Activated CD4-positive, alpha-beta T cell treated with anti-CD3 and anti-CD28 coated beads, Interleukin-2, Interleukin-6, amounts not matched to agents 100 ng/mL and 50 ng/mL, durations not matched to agents 16 hours and 8 hours (primary cell): ENCODE measurements around the gene MRPL23.

ENCODE experiments used
- DNase-seq: peaks from one replicate; pipeline ENCODE4 v3.0.0-alpha.2; 2020

Gene MRPL23

DNA sequence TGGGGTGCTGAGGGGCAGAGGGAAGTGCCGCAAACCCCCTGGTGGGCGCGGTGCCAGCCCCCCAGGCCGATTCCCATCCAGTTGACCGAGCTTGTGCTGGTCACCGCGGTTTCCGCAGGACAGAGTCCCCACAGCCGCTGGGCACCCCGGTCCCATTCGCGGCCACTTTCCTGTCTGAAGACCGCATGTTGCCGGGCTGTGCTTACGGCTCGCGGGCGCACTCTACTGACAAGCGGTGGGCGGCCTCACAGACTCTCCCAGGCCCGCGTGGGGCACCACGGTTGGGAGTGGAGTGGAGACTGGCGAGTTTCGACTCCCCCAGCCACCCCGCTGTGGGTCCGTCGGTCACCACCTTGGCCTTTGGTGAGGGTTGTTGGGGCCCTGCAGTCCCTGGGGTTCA, 51.2 kb downstream of the MRPL23 start:
- DNase-seq: no peak

DNA sequence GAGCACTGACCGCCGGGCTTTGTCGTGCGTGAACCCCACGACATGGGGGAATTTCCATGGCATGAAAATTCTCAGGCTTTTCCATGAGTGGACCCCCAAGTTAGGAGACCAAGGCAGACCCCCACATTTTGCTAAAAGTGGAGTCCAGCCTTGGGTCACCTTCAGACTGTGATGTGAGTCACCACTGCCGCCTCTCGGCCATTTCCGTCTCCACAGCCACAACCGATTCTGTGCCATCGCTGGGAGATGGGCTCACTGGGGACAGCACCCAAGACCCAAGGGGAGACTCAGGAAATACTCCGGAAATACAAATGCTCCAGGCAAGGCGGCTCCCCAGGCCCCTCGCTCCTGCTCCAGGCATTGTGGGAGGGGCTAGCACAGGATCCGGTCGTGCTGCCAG, 51.7 kb downstream of the MRPL23 start:
- DNase-seq: no peak

- DNase-seq: no peak
These were observed 55.1 kb downstream of the MRPL23 start for GRCh38 chr11:2002042-2002776.

DNA sequence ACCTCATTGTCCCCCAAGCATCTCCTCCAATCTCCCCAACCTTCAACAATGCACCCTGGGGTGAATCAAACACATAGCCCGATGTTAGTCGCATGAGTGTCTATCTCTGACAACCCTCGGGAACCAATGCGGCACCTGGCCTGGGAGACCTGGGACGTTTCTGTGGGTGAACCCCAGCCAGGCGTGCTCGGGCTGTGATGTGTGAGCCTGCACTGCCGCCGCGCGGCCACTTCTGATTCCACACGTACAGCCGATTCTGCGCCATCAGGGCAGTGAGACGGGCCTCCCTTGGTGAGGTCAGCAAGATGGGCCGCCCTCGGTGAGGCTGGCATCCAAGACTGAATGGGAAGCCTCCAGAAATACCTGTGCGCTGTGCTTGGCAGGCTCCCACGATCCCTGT, 55.7 kb downstream of the MRPL23 start:
- DNase-seq: no peak

DNA sequence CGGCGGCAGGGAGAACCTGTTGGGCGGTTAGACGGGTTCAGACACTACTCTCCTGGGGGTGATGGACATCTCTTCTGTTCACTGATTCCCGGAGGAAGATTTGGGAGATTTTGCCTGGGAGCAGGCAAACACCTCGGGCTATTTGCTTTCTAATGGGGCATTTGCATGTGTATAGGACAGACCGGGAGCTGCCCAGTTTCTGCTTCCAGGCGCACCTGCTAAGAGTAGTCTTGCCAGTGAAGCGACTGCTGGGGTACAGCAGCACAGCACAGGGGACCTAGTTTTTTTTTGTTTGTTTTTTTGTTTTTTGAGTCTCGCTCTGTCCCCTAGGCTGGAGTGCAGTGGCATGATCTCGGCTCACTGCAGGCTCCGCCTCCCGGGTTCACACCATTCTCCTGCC, 57.3 kb downstream of the MRPL23 start:
- no peak for DNase-seq
